RWPE1 (cell line): ENCODE data around the gene NFIX.

ENCODE experiments used
- CTCF ChIA-PET: fragments of 350-600 bp; sonication (Branson Sonifier 250); formaldehyde crosslinking; extraction: SDS; loops from one replicate; lab custom pipeline; 2021; lab: Yijun Ruan, JAX
- POLR2A ChIA-PET: fragments of 400-600 bp; formaldehyde crosslinking; extraction: SDS; loops from one replicate; lab custom pipeline; 2020; ENCODE audit warnings: antibody characterized with exemption; ENCODE audit not compliant: low non-redundant PET; lab: Yijun Ruan, JAX
- DNase-seq: peaks from one replicate; pipeline ENCODE4 v3.0.0; 2012; ENCODE audit warnings: low spot score
- H3K27ac ChIP-seq: fragments of 450-650 bp; 2 replicates; pipeline ENCODE4 v1.5.1; 2017
- TF ChIP-seq, protein P1 (sequence below): fragments of 450-650 bp; conservative IDR thresholded peaks from 2 replicates; pipeline ENCODE4 v1.5.1; 2017; ENCODE audit warnings: low read depth, mild to moderate bottlenecking

NFIX gene

GRCh38 chr19:13031917-13032623 lies 36.8 kb downstream of the NFIX start:
- TF ChIP-seq, protein P1, sequence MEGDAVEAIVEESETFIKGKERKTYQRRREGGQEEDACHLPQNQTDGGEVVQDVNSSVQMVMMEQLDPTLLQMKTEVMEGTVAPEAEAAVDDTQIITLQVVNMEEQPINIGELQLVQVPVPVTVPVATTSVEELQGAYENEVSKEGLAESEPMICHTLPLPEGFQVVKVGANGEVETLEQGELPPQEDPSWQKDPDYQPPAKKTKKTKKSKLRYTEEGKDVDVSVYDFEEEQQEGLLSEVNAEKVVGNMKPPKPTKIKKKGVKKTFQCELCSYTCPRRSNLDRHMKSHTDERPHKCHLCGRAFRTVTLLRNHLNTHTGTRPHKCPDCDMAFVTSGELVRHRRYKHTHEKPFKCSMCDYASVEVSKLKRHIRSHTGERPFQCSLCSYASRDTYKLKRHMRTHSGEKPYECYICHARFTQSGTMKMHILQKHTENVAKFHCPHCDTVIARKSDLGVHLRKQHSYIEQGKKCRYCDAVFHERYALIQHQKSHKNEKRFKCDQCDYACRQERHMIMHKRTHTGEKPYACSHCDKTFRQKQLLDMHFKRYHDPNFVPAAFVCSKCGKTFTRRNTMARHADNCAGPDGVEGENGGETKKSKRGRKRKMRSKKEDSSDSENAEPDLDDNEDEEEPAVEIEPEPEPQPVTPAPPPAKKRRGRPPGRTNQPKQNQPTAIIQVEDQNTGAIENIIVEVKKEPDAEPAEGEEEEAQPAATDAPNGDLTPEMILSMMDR = no peak
- peak overlapping the region; percentile 77 for H3K27ac ChIP-seq
- CTCF ChIA-PET = interaction anchor here (0.7 to 1.2 kb wide), 7 partner anchors 23 to 249 kb away, joined by 3 to 5 read pairs (median 4); no protein-coding TSS in a partner anchor
- DNase-seq = no peak
- POLR2A ChIA-PET = no interaction called here

- TF ChIP-seq, protein P1 = no peak
- H3K27ac ChIP-seq = peak overlapping the region; percentile 77
- ChIA-PET POLR2A (no interaction called here), CTCF (interaction anchor here (0.5 to 2.1 kb wide), 8 partner anchors 8 to 1109 kb away, joined by 3 to 17 read pairs (median 4); no protein-coding TSS in a partner anchor)
- DNase-seq = no peak
These were observed 37.6 kb downstream of the NFIX start for GRCh38 chr19:13032837-13033236.

GRCh38 chr19:13033244-13033643 lies 38.0 kb downstream of the NFIX start:
- H3K27ac ChIP-seq = peak overlapping the region; percentile 77
- POLR2A ChIA-PET = no interaction called here
- CTCF ChIA-PET = interaction anchor here (0.7 to 2.1 kb wide), 15 partner anchors 8 to 68 kb away, joined by 3 to 17 read pairs (median 4); no protein-coding TSS in a partner anchor
- no peak for DNase-seq
- TF ChIP-seq, protein P1 = no peak

GRCh38 chr19:13033819-13034611 lies 38.7 kb downstream of the NFIX start:
- DNase-seq = peak; percentile 73
- TF ChIP-seq, protein P1 = peak; percentile 82
- POLR2A ChIA-PET = no interaction called here
- CTCF ChIA-PET = interaction anchor here (0.6 to 2.1 kb wide), 20 partner anchors 9 to 69 kb away, joined by 3 to 17 read pairs (median 4); no protein-coding TSS in a partner anchor
- peak overlapping the region; percentile 77 for H3K27ac ChIP-seq

DNA sequence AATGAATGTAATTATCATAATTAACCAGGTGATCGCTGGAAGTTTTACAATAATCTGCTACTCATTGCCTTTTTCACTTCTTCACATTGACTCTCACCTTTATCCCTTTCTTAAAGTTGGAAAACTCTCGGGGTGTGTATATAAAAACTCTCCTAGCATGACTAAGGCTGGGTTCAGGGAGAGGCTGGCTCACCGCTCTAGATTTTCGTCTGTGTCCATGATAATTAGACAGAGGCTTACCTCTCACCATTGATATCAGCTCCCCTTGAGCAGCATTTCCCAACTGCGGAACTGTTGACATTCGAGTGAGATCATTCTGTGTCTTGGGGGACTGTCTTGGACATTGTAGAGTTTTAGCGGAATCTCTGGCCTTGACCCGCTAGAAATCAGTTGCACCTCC lies 39.4 kb downstream of the NFIX start:
- H3K27ac ChIP-seq = peak overlapping the region; percentile 77
- POLR2A ChIA-PET = no interaction called here
- no peak for DNase-seq
- TF ChIP-seq, protein P1 = no peak
- CTCF ChIA-PET = interaction anchor here (0.6 to 2.1 kb wide), 12 partner anchors 11 to 70 kb away, joined by 3 to 17 read pairs (median 4); no protein-coding TSS in a partner anchor

GRCh38 chr19:13035820-13036365 lies 40.6 kb downstream of the NFIX start:
- peak overlapping the region; percentile 77 for H3K27ac ChIP-seq
- POLR2A ChIA-PET = no interaction called here
- TF ChIP-seq, protein P1 = no peak

More at GRCh38 chr19:13035820-13036365, 40.6 kb downstream of the NFIX start:
- DNase-seq = no peak
- CTCF ChIA-PET = interaction anchor here (0.6 to 1.2 kb wide), 3 partner anchors 60 to 227 kb away, joined by 3 to 4 read pairs (median 3); no protein-coding TSS in a partner anchor
